Naive thymus-derived CD4-positive, alpha-beta T cell (primary cell): ENCODE data around the gene S100A16. TPM values are rescaled to one million over a fixed set of nuclear protein-coding genes. Genes with fewer than 3 reads are reported as not detected.

Experiments
- ATAC-seq: fragments of 150-1000 bp; cut with Tn5 transposase; 2 replicates; pipeline ENCODE4 v1.10.0; 2021; ENCODE audit warnings: mild to moderate bottlenecking, moderate library complexity
- CTCF ChIA-PET: fragments of 350-600 bp; sonication (Branson Sonifier 250); formaldehyde crosslinking; loops from one replicate; lab custom pipeline; 2021; ENCODE audit warnings: antibody characterized with exemption; lab: Charles Lee
- POLR2A ChIA-PET: fragments of 350-600 bp; sonication (Branson Sonifier 250); formaldehyde crosslinking; loops from one replicate; lab custom pipeline; 2021; ENCODE audit warnings: antibody characterized with exemption, inconsistent platforms; lab: Charles Lee
- DNase-seq, 9 donors: peaks; one replicate each; pipeline versions ENCODE4 v3.0.0 to v3.0.0-alpha.2; 2020 to 2022; ENCODE audit warnings: mixed read lengths in 1 of 9
- H3K27ac ChIP-seq: one replicate; pipeline ENCODE4 v1.7.0; 2013; ENCODE audit warnings: mild to moderate bottlenecking, low read depth, low read length, moderate library complexity
- H3K27me3 ChIP-seq, 2 donors: one replicate each; pipeline ENCODE4 v1.7.0; 2013; ENCODE audit warnings: low read length in 2 of 2, mild to moderate bottlenecking in 2 of 2, moderate library complexity in 2 of 2; ENCODE audit not compliant: control insufficient read depth in 2 of 2, insufficient read depth in 2 of 2
- H3K36me3 ChIP-seq, 3 experiments: 1 replicate in 2 of 3; 2 replicates in 1 of 3; pipeline ENCODE4 v1.7.0; 2013; ENCODE audit warnings: low read length in 3 of 3, mild to moderate bottlenecking in 3 of 3, moderate library complexity in 1 of 3; ENCODE audit not compliant: insufficient read depth in 3 of 3, control insufficient read depth in 2 of 3
- H3K4me1 ChIP-seq, 2 donors: one replicate each; pipeline ENCODE4 v1.7.0; 2013; ENCODE audit warnings: low read length in 2 of 2, mild to moderate bottlenecking in 2 of 2, moderate library complexity in 1 of 2; ENCODE audit not compliant: control insufficient read depth in 2 of 2, insufficient read depth in 2 of 2
- H3K4me3 ChIP-seq: 2 replicates; pipeline ENCODE4 v1.7.0; 2013; ENCODE audit warnings: mild to moderate bottlenecking, low read length
- H3K9me3 ChIP-seq, 3 experiments: 1 replicate in 2 of 3; 2 replicates in 1 of 3; pipeline ENCODE4 v1.7.0; 2013; ENCODE audit warnings: low read length in 3 of 3; ENCODE audit not compliant: control insufficient read depth in 2 of 3
- H3K27ac Mint-ChIP-seq, 9 donors: one replicate each; pipeline ENCODE4 v1.8.0; 2020 to 2022; ENCODE audit warnings: mixed read lengths in 9 of 9, mild to moderate bottlenecking in 8 of 9, moderate library complexity in 5 of 9, inconsistent platforms in 2 of 9
- H3K27me3 Mint-ChIP-seq, 5 donors: one replicate each; pipeline ENCODE4 v1.8.0; 2021 to 2022; ENCODE audit warnings: mixed read lengths in 5 of 5, mild to moderate bottlenecking in 1 of 5
- H3K36me3 Mint-ChIP-seq, 5 donors: one replicate each; pipeline ENCODE4 v1.8.0; 2020 to 2022; ENCODE audit warnings: mixed read lengths in 5 of 5, mild to moderate bottlenecking in 3 of 5, inconsistent platforms in 1 of 5
- H3K4me1 Mint-ChIP-seq, 7 donors: one replicate each; pipeline ENCODE4 v1.8.0; 2020 to 2022; ENCODE audit warnings: mixed read lengths in 7 of 7, mild to moderate bottlenecking in 3 of 7, inconsistent platforms in 1 of 7
- H3K4me3 Mint-ChIP-seq, 10 donors: one replicate each; pipeline ENCODE4 v1.8.0; 2020 to 2022; ENCODE audit warnings: mild to moderate bottlenecking in 10 of 10, mixed read lengths in 10 of 10, moderate library complexity in 6 of 10, inconsistent platforms in 2 of 10
- H3K9me3 Mint-ChIP-seq, 11 donors: one replicate each; pipeline ENCODE4 v1.8.0; 2020 to 2022; ENCODE audit warnings: mixed read lengths in 11 of 11, mild to moderate bottlenecking in 4 of 11, inconsistent platforms in 1 of 11, moderate library complexity in 1 of 11
- intact Hi-C, 2 donors: fragments of 100-400 bp; cut with micrococcal nuclease; formaldehyde crosslinking; loops; one replicate each; pipeline ENCODE4 v1.15.1; 2023
- polyA plus RNA-seq, 2 donors: library from polyadenylated mRNA; unstranded; fragments of 300-500 nt; fragmentation: Illumina TruSeq; gene quantifications; one replicate each; pipeline ENCODE4 v1.2.3, GENCODE V29; 2021
- total RNA-seq, 6 experiments: library from RNA in 5 of 6; stranded (reverse) in 5 of 6; gene quantifications; 1 replicate in 5 of 6; 2 replicates in 1 of 6; pipeline ENCODE4 v1.2.3 and lab custom pipeline; 2021 to 2026

S100A16 gene
- total and polyA plus RNA-seq, 7 experiments from 2014 or later: not detected

GRCh38 chr1:153616917-153617311 lies 4.0 kb upstream of the S100A16 start:
- no peak for ATAC-seq
- CTCF ChIA-PET: interaction anchor here (0.8 to 1.5 kb wide), 4 partner anchors 21 to 109 kb away, joined by 3 to 4 read pairs (median 4); no protein-coding TSS in a partner anchor
- Mint-ChIP-seq H3K9me3 (no peaks in the 10 kb centered on the region), H3K27ac (no peak overlapping the region), H3K4me1 (peaks cover 0 to 6% (median 0%) of the 10 kb centered on the region in 7 donors), H3K4me3 (no peak overlapping the region), H3K36me3 (no peaks in the 10 kb centered on the region), H3K27me3 (peaks cover 0 to 5% (median 0%) of the 10 kb centered on the region in 5 donors)
- Histone ChIP-seq H3K4me1 (no peaks in the 10 kb centered on the region), H3K27ac (no peak overlapping the region), H3K4me3 (no peak overlapping the region), H3K27me3 (no peaks in the 10 kb centered on the region), H3K36me3 (no peaks in the 10 kb centered on the region), H3K9me3 (no peaks in the 10 kb centered on the region)
- POLR2A ChIA-PET: no interaction called here
- intact Hi-C loops: loop anchor here (1.0 to 5.0 kb wide), 5 partner anchors 45 to 106 kb away; partner anchors contain the start of gene S100A2 (in 1 of the 2)
- no peak for DNase-seq

- CTCF ChIA-PET: interaction anchor here (1.0 to 1.5 kb wide), 3 partner anchors 102 to 108 kb away, joined by 3 to 4 read pairs (median 4); no protein-coding TSS in a partner anchor
These were observed 3.4 kb upstream of the S100A16 start, which contains the start of gene S100A14 for GRCh38 chr1:153616144-153616916. S100A14 (minus strand) TSS chr1:153616325; CDS start chr1:153615858, 467 bp downstream.

GRCh38 chr1:153615406-153615805 lies 2.5 kb upstream of the S100A16 start:
- no peaks in the 10 kb centered on the region for H3K9me3 ChIP-seq
- H3K4me3 Mint-ChIP-seq: no peak overlapping the region
- H3K27ac ChIP-seq: no peak overlapping the region
- H3K36me3 ChIP-seq: no peaks in the 10 kb centered on the region
- DNase-seq (no peak), ATAC-seq (no peak)
- intact Hi-C loops: loop anchor here in 1 of 2 donors (5.0 kb wide), 1 partner anchor 48 kb away; the partner anchor contains the start of gene S100A2
- H3K27ac Mint-ChIP-seq: no peak overlapping the region
- peaks cover 0 to 5% (median 0%) of the 10 kb centered on the region in 5 donors for H3K27me3 Mint-ChIP-seq
- CTCF ChIA-PET: interaction anchor here (1.0 kb wide), 1 partner anchor 103 kb away, joined by 3 read pairs; no protein-coding TSS in a partner anchor
- H3K27me3 ChIP-seq: no peaks in the 10 kb centered on the region
- H3K36me3 Mint-ChIP-seq: no peaks in the 10 kb centered on the region
- no peaks in the 10 kb centered on the region for H3K4me1 ChIP-seq
- H3K9me3 Mint-ChIP-seq: no peaks in the 10 kb centered on the region
- no peak overlapping the region for H3K4me3 ChIP-seq
- peaks cover 0 to 6% (median 0%) of the 10 kb centered on the region in 7 donors for H3K4me1 Mint-ChIP-seq
- POLR2A ChIA-PET: interaction anchor here (1.4 kb wide), 1 partner anchor 29 kb away, joined by 3 read pairs; no protein-coding TSS in a partner anchor

More at GRCh38 chr1:153616144-153616916, 3.4 kb upstream of the S100A16 start, which contains the start of gene S100A14:
- H3K36me3 ChIP-seq: no peaks in the 10 kb centered on the region
- H3K4me1 Mint-ChIP-seq: peaks cover 0 to 6% (median 0%) of the 10 kb centered on the region in 7 donors
- POLR2A ChIA-PET: no interaction called here
- ATAC-seq: no peak
- no peaks in the 10 kb centered on the region for H3K9me3 ChIP-seq
- no peak within 1 kb of the TSS for H3K4me3 ChIP-seq
- no peaks in the 10 kb centered on the region for H3K36me3 Mint-ChIP-seq
- intact Hi-C loops: loop anchor here in 1 of 2 donors (5.0 kb wide), 1 partner anchor 49 kb away; the partner anchor contains the start of gene S100A2
- H3K9me3 Mint-ChIP-seq: no peaks in the 10 kb centered on the region
- no peaks in the 10 kb centered on the region for H3K27me3 ChIP-seq
- H3K4me3 Mint-ChIP-seq: no peak within 1 kb of the TSS
- no peak for DNase-seq
- no peak within 1 kb of the TSS for H3K27ac ChIP-seq
- no peaks in the 10 kb centered on the region for H3K4me1 ChIP-seq
- H3K27ac Mint-ChIP-seq: no peak within 1 kb of the TSS
- H3K27me3 Mint-ChIP-seq: peaks cover 0 to 5% (median 0%) of the 10 kb centered on the region in 5 donors

DNA sequence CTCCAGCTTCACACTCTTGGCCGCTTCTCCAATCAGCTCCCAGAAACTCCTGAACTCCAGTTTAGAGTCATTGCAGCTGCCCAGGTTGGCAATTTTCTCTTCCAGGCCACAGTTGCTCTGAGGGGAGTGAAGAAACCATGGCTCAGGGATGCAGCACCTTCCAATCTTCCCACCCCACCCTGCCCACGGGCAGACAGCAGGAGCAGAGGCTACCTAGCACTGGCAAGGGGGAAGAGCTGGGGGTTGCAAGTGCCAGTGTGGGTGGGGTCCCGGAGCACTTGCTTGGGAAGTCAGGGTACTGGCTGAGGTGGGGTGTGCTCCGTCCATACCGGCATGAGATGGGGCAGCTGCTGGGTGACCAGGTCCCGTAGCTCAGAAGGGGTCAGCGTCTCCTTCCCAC lies 2.0 kb upstream of the S100A16 start:
- intact Hi-C loops: loop anchor here in 1 of 2 donors (5.0 kb wide), 1 partner anchor 48 kb away; the partner anchor contains the start of gene S100A2
- H3K27me3 ChIP-seq: no peaks in the 10 kb centered on the region
- H3K4me3 ChIP-seq: no peak overlapping the region
- no peak overlapping the region for H3K27ac ChIP-seq
- Mint-ChIP-seq H3K9me3 (no peaks in the 10 kb centered on the region), H3K4me3 (no peak overlapping the region), H3K27me3 (peaks cover 0 to 5% (median 0%) of the 10 kb centered on the region in 5 donors), H3K4me1 (peaks cover 0 to 6% (median 0%) of the 10 kb centered on the region in 7 donors), H3K36me3 (no peaks in the 10 kb centered on the region), H3K27ac (no peak overlapping the region)
- ChIA-PET POLR2A (interaction anchor here (1.4 kb wide), 1 partner anchor 29 kb away, joined by 3 read pairs; no protein-coding TSS in a partner anchor), CTCF (no interaction called here)
- ATAC-seq: no peak
- H3K4me1 ChIP-seq: no peaks in the 10 kb centered on the region
- no peak for DNase-seq
- H3K9me3 ChIP-seq: no peaks in the 10 kb centered on the region
- H3K36me3 ChIP-seq: no peaks in the 10 kb centered on the region

DNA sequence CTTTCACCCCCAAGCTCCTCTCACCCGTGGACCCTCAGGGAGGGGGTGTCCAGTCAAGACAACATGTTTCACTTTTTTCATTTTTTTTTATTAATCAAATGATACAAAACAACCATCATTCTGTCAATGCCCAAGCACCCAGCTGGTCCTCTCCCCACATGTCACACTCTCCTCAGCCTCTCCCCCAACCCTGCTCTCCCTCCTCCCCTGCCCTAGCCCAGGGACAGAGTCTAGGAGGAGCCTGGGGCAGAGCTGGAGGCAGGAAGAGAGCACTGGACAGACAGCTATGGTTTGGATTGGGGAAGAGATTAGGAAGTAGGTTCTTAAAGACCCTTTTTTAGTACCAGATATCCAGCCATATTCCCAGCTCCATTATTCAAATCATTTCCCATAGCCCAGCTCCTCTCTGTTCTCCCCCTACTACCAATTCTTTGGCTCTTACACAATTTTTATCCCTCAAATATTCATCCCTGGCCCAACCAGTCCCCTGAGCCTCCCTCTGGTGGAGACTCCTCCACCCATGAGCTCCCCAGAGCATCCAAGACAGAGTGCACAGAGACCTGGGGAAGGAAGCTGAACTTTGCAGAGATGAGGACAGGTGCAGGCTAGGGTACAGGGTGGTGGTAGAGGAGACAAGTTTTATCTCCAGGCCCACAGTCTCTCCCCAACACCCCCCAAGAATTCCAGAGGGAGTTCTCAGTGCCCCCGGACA lies 1.4 kb upstream of the S100A16 start:
- Histone ChIP-seq H3K9me3 (no peaks in the 10 kb centered on the region), H3K4me1 (no peaks in the 10 kb centered on the region), H3K4me3 (no peak overlapping the region), H3K36me3 (no peaks in the 10 kb centered on the region), H3K27ac (no peak overlapping the region), H3K27me3 (no peaks in the 10 kb centered on the region)
- ChIA-PET POLR2A (interaction anchor here (1.4 kb wide), 1 partner anchor 30 kb away, joined by 3 read pairs; no protein-coding TSS in a partner anchor), CTCF (no interaction called here)
- no peak for DNase-seq
- Mint-ChIP-seq H3K9me3 (no peaks in the 10 kb centered on the region), H3K4me1 (peaks cover 0 to 6% (median 0%) of the 10 kb centered on the region in 7 donors), H3K27me3 (peaks cover 0 to 5% (median 0%) of the 10 kb centered on the region in 5 donors), H3K36me3 (no peaks in the 10 kb centered on the region), H3K27ac (no peak overlapping the region), H3K4me3 (no peak overlapping the region)
- no peak for ATAC-seq
- intact Hi-C loops: no loop called here

GRCh38 chr1:153613406-153613805 lies 469 bp upstream of the S100A16 start:
- no peak for ATAC-seq
- DNase-seq: no peak
- POLR2A ChIA-PET: no interaction called here

More at GRCh38 chr1:153613406-153613805, 469 bp upstream of the S100A16 start:
- Histone ChIP-seq H3K36me3 (no peaks in the 10 kb centered on the region), H3K9me3 (no peaks in the 10 kb centered on the region), H3K27ac (no peak overlapping the region), H3K4me1 (no peaks in the 10 kb centered on the region), H3K4me3 (no peak overlapping the region), H3K27me3 (no peaks in the 10 kb centered on the region)
- CTCF ChIA-PET: no interaction called here
- Mint-ChIP-seq H3K27me3 (peaks cover 0 to 5% (median 0%) of the 10 kb centered on the region in 5 donors), H3K36me3 (no peaks in the 10 kb centered on the region), H3K27ac (no peak overlapping the region), H3K4me1 (peaks cover 0 to 6% (median 0%) of the 10 kb centered on the region in 7 donors), H3K4me3 (no peak overlapping the region), H3K9me3 (no peaks in the 10 kb centered on the region)
- intact Hi-C loops: no loop called here
